SK-N-SH (cell line): ENCODE measurements around the gene HS2ST1. TPM values are rescaled to one million over a fixed set of nuclear protein-coding genes. Genes with fewer than 3 reads are reported as not detected.

Experiments
- CTCF ChIA-PET: fragments of 300-600, 350-600 bp; formaldehyde crosslinking; extraction: SDS; loops from one replicate; lab custom pipeline; 2021; lab: Yijun Ruan, JAX
- POLR2A ChIA-PET: fragments of 350-600 bp; sonication (Branson Sonifier 250); formaldehyde crosslinking; extraction: SDS; loops from one replicate; lab custom pipeline; 2020; ENCODE audit warnings: antibody characterized with exemption, inconsistent platforms; lab: Yijun Ruan, JAX
- DNase-seq: peaks from one replicate; pipeline ENCODE4 v3.0.0; 2012
- H2AFZ ChIP-seq: fragments of 200-600 bp; sonication (generic); 2 replicates; pipeline ENCODE4 v1.8.1; 2016; ENCODE audit warnings: antibody characterized with exemption, mild to moderate bottlenecking, low read depth
- H3F3A ChIP-seq: fragments of 200-600 bp; sonication (generic); replicated peaks from 2 replicates; pipeline ENCODE3; 2016; ENCODE audit warnings: antibody characterized with exemption, mild to moderate bottlenecking; ENCODE audit not compliant: insufficient read depth
- H3K27ac ChIP-seq, 2 experiments: fragments of 200-500 bp in 1 of 2; fragments of 200-600 bp in 1 of 2; sonication (Bioruptor generic) in 1 of 2; sonication (generic), shearing (Covaris generic) in 1 of 2; 2 replicates each; pipeline versions ENCODE4 v1.5.1 to v1.6.1; 2014 to 2016; ENCODE audit warnings: low read depth in 2 of 2, inconsistent platforms in 1 of 2, low read length in 1 of 2, mild to moderate bottlenecking in 1 of 2, mixed read lengths in 1 of 2
- H3K27me3 ChIP-seq: fragments of 200-600 bp; sonication (generic), shearing (Covaris generic); 2 replicates; pipeline ENCODE4 v1.6.1; 2016; ENCODE audit warnings: mixed run types; ENCODE audit not compliant: insufficient read depth
- H3K36me3 ChIP-seq, 2 experiments: fragments of 200-500 bp in 1 of 2; fragments of 200-600 bp in 1 of 2; sonication (Bioruptor generic) in 1 of 2; sonication (generic) in 1 of 2; replicated peaks in 1 of 2; 2 replicates each; pipeline versions ENCODE3 to v1.5.1; 2014 to 2016; ENCODE audit warnings: low read length in 1 of 2, mild to moderate bottlenecking in 1 of 2; ENCODE audit not compliant: insufficient read depth in 2 of 2, control insufficient read depth in 1 of 2
- H3K4me1 ChIP-seq, 2 experiments: fragments of 200-500 bp in 1 of 2; fragments of 200-600 bp in 1 of 2; sonication (Bioruptor generic) in 1 of 2; sonication (generic), shearing (Covaris generic) in 1 of 2; 2 replicates each; pipeline versions ENCODE4 v1.5.1 to v1.6.1; 2014 to 2016; ENCODE audit warnings: low read depth in 1 of 2, low read length in 1 of 2, mixed run types in 1 of 2; ENCODE audit not compliant: insufficient read depth in 2 of 2, control insufficient read depth in 1 of 2
- H3K4me2 ChIP-seq: fragments of 200-600 bp; sonication (generic), shearing (Covaris generic); 2 replicates; pipeline ENCODE4 v1.6.1; 2017; ENCODE audit warnings: mixed run types
- H3K4me3 ChIP-seq, 2 experiments: fragments of 200-500 bp in 1 of 2; fragments of 200-600 bp in 1 of 2; sonication (Bioruptor generic) in 1 of 2; sonication (generic), shearing (Covaris generic) in 1 of 2; 2 replicates each; pipeline versions ENCODE4 v1.5.1 to v1.8.1; 2014 to 2016; ENCODE audit warnings: low read depth in 2 of 2, inconsistent platforms in 1 of 2, low read length in 1 of 2, mild to moderate bottlenecking in 1 of 2, mixed read lengths in 1 of 2, moderate library complexity in 1 of 2
- H3K79me2 ChIP-seq: fragments of 200-600 bp; sonication (generic); 2 replicates; pipeline ENCODE4 v1.8.1; 2017; ENCODE audit warnings: mild to moderate bottlenecking; ENCODE audit not compliant: insufficient read depth
- H3K9ac ChIP-seq: fragments of 200-600 bp; sonication (generic); 2 replicates; pipeline ENCODE4 v1.6.1; 2017; ENCODE audit warnings: mixed run types
- H3K9me2 ChIP-seq: fragments of 200-600 bp; sonication (generic); 2 replicates; pipeline ENCODE4 v1.6.1; 2017; ENCODE audit warnings: mixed run types
- H3K9me3 ChIP-seq: fragments of 200-600 bp; sonication (generic); 2 replicates; pipeline ENCODE4 v1.6.1; 2017; ENCODE audit warnings: mixed run types, mild to moderate bottlenecking, moderate library complexity
- H4K20me1 ChIP-seq: fragments of 200-600 bp; sonication (generic); 2 replicates; pipeline ENCODE4 v1.6.1; 2017; ENCODE audit warnings: mild to moderate bottlenecking, mixed run types; ENCODE audit not compliant: insufficient read depth
- CHD2 ChIP-seq: fragments of 150-350 bp; IDR thresholded peaks from 2 replicates; pipeline ENCODE4 v1.6.1; 2018; ENCODE audit warnings: low read length; ENCODE audit not compliant: partially characterized antibody
- EZH2phosphoT487 ChIP-seq: fragments of 200-600 bp; sonication (generic); IDR thresholded peaks from 2 replicates; pipeline ENCODE4 v1.6.1; 2017; ENCODE audit warnings: low read depth, mixed run types, mild to moderate bottlenecking, antibody characterized with exemption, moderate library complexity, borderline replicate concordance
- FOXM1 ChIP-seq: IDR thresholded peaks from 2 replicates; pipeline ENCODE4 v1.4.0; 2012; ENCODE audit warnings: low read depth, mild to moderate bottlenecking
- GABPA ChIP-seq: IDR thresholded peaks from 2 replicates; pipeline ENCODE4 v1.4.0; 2012; ENCODE audit warnings: low read depth, mild to moderate bottlenecking
- MEF2A ChIP-seq: IDR thresholded peaks from 2 replicates; pipeline ENCODE4 v1.4.0; 2012; ENCODE audit warnings: low read depth, borderline replicate concordance
- MXI1 ChIP-seq: IDR thresholded peaks from 2 replicates; pipeline ENCODE4 v1.6.1; 2012; ENCODE audit warnings: mild to moderate bottlenecking, low read depth, low read length, improper control_type of control experiment
- NRF1 ChIP-seq: IDR thresholded peaks from 2 replicates; pipeline ENCODE4 v1.6.1; 2012; ENCODE audit warnings: low read depth, mild to moderate bottlenecking, low read length
- RFX5 ChIP-seq: IDR thresholded peaks from 2 replicates; pipeline ENCODE4 v1.6.1; 2012; ENCODE audit warnings: mild to moderate bottlenecking, improper control_type of control experiment, low read length
- SIN3A ChIP-seq: IDR thresholded peaks from 2 replicates; pipeline ENCODE4 v1.6.1; 2012; ENCODE audit warnings: low read depth, mild to moderate bottlenecking, low read length, moderate library complexity, borderline replicate concordance
- SMC3 ChIP-seq: IDR thresholded peaks from 2 replicates; pipeline ENCODE4 v1.6.1; 2012; ENCODE audit warnings: low read depth, low read length, improper control_type of control experiment
- WGBS: methylation state at CpG from one replicate; pipeline ENCODE4 v1.1.6; 2017; ENCODE audit warnings: low lambda C conversion rate; 5-methylcytosine and 5-hydroxymethylcytosine counted together
- polyA plus RNA-seq, 3 experiments: library from polyadenylated mRNA; depleted of rRNA; stranded (reverse); fragments of >200 nt; gene quantifications; 2 replicates each; pipeline ENCODE4 v1.2.3, GENCODE V29; 2012
- TF ChIP-seq, protein P1 (sequence below): IDR thresholded peaks from 2 replicates; pipeline ENCODE4 v1.6.1; 2012; ENCODE audit warnings: mild to moderate bottlenecking, low read depth, low read length, moderate library complexity
- TF ChIP-seq, protein P2 (sequence below): IDR thresholded peaks from 2 replicates; pipeline ENCODE4 v1.4.0; 2012; ENCODE audit warnings: low read depth, borderline replicate concordance
- TF ChIP-seq, protein P3 (sequence below): fragments of 150-350 bp; IDR thresholded peaks from 2 replicates; pipeline ENCODE4 v1.6.1; 2016; ENCODE audit warnings: mild to moderate bottlenecking, low read depth, low read length

Gene HS2ST1
- polyA plus RNA-seq, 1 of the 3 experiments (the other 2 are of a cell fraction): 16.6 TPM

DNA sequence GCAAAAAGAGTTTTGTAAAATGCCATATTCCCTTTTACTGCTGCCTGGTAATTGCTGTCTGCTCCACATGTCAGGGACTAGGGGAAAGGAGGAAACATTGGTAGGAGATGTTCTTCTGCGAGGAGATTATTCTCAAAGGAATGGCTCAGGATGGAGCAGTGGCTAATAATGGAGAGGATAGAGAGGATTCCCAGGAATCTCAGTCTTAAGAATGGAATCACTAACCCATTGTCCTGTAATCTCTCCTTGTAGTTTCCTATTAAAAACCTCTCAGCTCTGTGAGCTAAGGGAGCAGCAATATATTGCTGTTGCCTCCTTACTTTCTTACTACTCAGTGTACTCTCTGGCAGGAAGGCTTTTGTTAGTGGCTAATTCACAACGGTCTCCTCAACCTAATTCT is 175.4 kb downstream of the HS2ST1 start:
- Histone ChIP-seq H3K27ac (no peak overlapping the region), H3K9ac (no peak overlapping the region), H3K36me3 (no peaks in the 10 kb centered on the region), H3F3A (peaks cover 12% of the 10 kb centered on the region), H3K4me3 (no peak overlapping the region), H3K4me2 (no peak overlapping the region), H3K4me1 (no peaks in the 10 kb centered on the region; a peak in 1 of 4 replicates), H3K9me2 (no peaks in the 10 kb centered on the region), H3K9me3 (no peaks in the 10 kb centered on the region), H4K20me1 (no peaks in the 10 kb centered on the region), H3K79me2 (no peaks in the 10 kb centered on the region), H3K27me3 (no peaks in the 10 kb centered on the region), H2AFZ (no peak overlapping the region)
- WGBS: 76% methylated on average over 2 of the region's 2 CpGs
- POLR2A ChIA-PET: no interaction called here
- no peak for TF ChIP-seq MXI1
- no peak for TF ChIP-seq NRF1
- TF ChIP-seq FOXM1: no peak
- TF ChIP-seq, protein P1, sequence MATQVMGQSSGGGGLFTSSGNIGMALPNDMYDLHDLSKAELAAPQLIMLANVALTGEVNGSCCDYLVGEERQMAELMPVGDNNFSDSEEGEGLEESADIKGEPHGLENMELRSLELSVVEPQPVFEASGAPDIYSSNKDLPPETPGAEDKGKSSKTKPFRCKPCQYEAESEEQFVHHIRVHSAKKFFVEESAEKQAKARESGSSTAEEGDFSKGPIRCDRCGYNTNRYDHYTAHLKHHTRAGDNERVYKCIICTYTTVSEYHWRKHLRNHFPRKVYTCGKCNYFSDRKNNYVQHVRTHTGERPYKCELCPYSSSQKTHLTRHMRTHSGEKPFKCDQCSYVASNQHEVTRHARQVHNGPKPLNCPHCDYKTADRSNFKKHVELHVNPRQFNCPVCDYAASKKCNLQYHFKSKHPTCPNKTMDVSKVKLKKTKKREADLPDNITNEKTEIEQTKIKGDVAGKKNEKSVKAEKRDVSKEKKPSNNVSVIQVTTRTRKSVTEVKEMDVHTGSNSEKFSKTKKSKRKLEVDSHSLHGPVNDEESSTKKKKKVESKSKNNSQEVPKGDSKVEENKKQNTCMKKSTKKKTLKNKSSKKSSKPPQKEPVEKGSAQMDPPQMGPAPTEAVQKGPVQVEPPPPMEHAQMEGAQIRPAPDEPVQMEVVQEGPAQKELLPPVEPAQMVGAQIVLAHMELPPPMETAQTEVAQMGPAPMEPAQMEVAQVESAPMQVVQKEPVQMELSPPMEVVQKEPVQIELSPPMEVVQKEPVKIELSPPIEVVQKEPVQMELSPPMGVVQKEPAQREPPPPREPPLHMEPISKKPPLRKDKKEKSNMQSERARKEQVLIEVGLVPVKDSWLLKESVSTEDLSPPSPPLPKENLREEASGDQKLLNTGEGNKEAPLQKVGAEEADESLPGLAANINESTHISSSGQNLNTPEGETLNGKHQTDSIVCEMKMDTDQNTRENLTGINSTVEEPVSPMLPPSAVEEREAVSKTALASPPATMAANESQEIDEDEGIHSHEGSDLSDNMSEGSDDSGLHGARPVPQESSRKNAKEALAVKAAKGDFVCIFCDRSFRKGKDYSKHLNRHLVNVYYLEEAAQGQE: no peak
- TF ChIP-seq, protein P2, sequence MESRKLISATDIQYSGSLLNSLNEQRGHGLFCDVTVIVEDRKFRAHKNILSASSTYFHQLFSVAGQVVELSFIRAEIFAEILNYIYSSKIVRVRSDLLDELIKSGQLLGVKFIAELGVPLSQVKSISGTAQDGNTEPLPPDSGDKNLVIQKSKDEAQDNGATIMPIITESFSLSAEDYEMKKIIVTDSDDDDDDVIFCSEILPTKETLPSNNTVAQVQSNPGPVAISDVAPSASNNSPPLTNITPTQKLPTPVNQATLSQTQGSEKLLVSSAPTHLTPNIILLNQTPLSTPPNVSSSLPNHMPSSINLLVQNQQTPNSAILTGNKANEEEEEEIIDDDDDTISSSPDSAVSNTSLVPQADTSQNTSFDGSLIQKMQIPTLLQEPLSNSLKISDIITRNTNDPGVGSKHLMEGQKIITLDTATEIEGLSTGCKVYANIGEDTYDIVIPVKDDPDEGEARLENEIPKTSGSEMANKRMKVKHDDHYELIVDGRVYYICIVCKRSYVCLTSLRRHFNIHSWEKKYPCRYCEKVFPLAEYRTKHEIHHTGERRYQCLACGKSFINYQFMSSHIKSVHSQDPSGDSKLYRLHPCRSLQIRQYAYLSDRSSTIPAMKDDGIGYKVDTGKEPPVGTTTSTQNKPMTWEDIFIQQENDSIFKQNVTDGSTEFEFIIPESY: no peak
- TF ChIP-seq GABPA: no peak
- no peak for TF ChIP-seq MEF2A
- no peak for TF ChIP-seq RFX5
- TF ChIP-seq SMC3: no peak
- no peak for DNase-seq
- CTCF ChIA-PET: interaction anchor here (0.9 to 1.0 kb wide), 2 partner anchors 256 to 385 kb away, joined by 3 read pairs; partner anchors contain the start of gene SH3GLB1

DNA sequence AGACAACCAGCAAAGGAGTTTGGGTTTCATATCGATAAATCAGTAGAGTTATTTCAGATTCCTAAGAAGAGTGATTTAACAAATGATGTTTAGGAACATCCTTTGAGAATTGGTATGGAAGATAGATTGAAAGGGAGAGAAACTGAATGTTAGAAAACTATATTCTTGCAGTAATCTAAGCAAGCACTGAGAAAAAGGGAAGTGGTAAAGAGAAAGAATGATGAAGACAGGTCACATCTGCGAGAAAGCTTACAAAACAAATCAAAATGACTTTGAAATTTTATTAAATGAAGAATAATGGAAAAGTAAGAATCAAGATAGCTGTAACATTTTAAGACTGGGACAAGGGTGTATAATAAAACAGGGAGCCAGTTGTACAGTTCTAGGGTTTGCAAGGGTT is 177.0 kb downstream of the HS2ST1 start:
- no peaks in the 10 kb centered on the region for H3K79me2 ChIP-seq
- H3K27ac ChIP-seq: no peak overlapping the region
- H3K9me3 ChIP-seq: no peaks in the 10 kb centered on the region
- no peak overlapping the region for H3K4me2 ChIP-seq
- H2AFZ ChIP-seq: no peak overlapping the region
- H3K36me3 ChIP-seq: no peaks in the 10 kb centered on the region
- DNase-seq: no peak
- peaks cover 12% of the 10 kb centered on the region for H3F3A ChIP-seq
- CTCF ChIA-PET: no interaction called here
- WGBS: 97% methylated on average over 2 of the region's 2 CpGs
- H3K4me3 ChIP-seq: no peak overlapping the region
- H3K9ac ChIP-seq: no peak overlapping the region
- no peaks in the 10 kb centered on the region for H3K27me3 ChIP-seq
- no peaks in the 10 kb centered on the region; a peak in 1 of 4 replicates for H3K4me1 ChIP-seq
- no peaks in the 10 kb centered on the region for H3K9me2 ChIP-seq
- POLR2A ChIA-PET: no interaction called here
- H4K20me1 ChIP-seq: no peaks in the 10 kb centered on the region
- TF ChIP-seq, protein P2: no peak
- TF ChIP-seq SIN3A (no peak), FOXM1 (no peak), CHD2 (no peak), NRF1 (no peak), EZH2phosphoT487 (no peak)
- TF ChIP-seq, protein P1: no peak
- TF ChIP-seq, protein P3, sequence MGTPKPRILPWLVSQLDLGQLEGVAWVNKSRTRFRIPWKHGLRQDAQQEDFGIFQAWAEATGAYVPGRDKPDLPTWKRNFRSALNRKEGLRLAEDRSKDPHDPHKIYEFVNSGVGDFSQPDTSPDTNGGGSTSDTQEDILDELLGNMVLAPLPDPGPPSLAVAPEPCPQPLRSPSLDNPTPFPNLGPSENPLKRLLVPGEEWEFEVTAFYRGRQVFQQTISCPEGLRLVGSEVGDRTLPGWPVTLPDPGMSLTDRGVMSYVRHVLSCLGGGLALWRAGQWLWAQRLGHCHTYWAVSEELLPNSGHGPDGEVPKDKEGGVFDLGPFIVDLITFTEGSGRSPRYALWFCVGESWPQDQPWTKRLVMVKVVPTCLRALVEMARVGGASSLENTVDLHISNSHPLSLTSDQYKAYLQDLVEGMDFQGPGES: no peak
